Suppressor macrophage treated with lipopolysaccharide for 1 hour (primary cell): ENCODE results near the gene CCNB1IP1.
"Not testable (repeated sequence)": the region's sequence is repeated elsewhere in the genome, so short reads cannot be mapped to it uniquely, and the experiment has no call there.

Experiments used
- DNase-seq, 3 donors: peaks; one replicate each; pipeline ENCODE4 v3.0.0-alpha.2; 2020 to 2022

Gene CCNB1IP1

GRCh38 chr14:20332788-20333493 is at the start of gene CCNB1IP1:
TSS of gene CCNB1IP1 (minus strand) at chr14:20333279. CDS start at chr14:20316523, 16,756 bp downstream.
- DNase-seq = peak; percentile 57 to 68 (median 66)

- DNase-seq = no peak
Observed at GRCh38 chr14:20382526-20382925, 49.4 kb upstream of the CCNB1IP1 start.

GRCh38 chr14:20381341-20381740 is 48.3 kb upstream of the CCNB1IP1 start:
- no peak for DNase-seq

GRCh38 chr14:20380681-20381080 is 47.6 kb upstream of the CCNB1IP1 start:
- no peak for DNase-seq

- no peak for DNase-seq
Observed at GRCh38 chr14:20379743-20380142, 46.7 kb upstream of the CCNB1IP1 start.

- no peak for DNase-seq
Observed at GRCh38 chr14:20377171-20377570, 44.1 kb upstream of the CCNB1IP1 start.

- no peak for DNase-seq
Observed at GRCh38 chr14:20376071-20376588, 43.1 kb upstream of the CCNB1IP1 start.

GRCh38 chr14:20375471-20375870 is 42.4 kb upstream of the CCNB1IP1 start:
- no peak for DNase-seq

GRCh38 chr14:20372796-20373195 is 39.7 kb upstream of the CCNB1IP1 start:
- no peak for DNase-seq

GRCh38 chr14:20365928-20366327 is 32.8 kb upstream of the CCNB1IP1 start:
- DNase-seq = peak in 1 of 3 donors; percentile 16

GRCh38 chr14:20358474-20358873 is 25.4 kb upstream of the CCNB1IP1 start:
- DNase-seq = peak; percentile 59 to 69 (median 63)

- no peak for DNase-seq
Observed at GRCh38 chr14:20356422-20356821, 23.3 kb upstream of the CCNB1IP1 start.

- peak in 1 of 3 donors; percentile 13 for DNase-seq
Observed at GRCh38 chr14:20350860-20351259, 17.8 kb upstream of the CCNB1IP1 start.

GRCh38 chr14:20350282-20350681 is 17.2 kb upstream of the CCNB1IP1 start:
- DNase-seq = no peak

GRCh38 chr14:20347747-20348146 is 14.7 kb upstream of the CCNB1IP1 start:
- DNase-seq = no peak

- DNase-seq = no peak
Observed at GRCh38 chr14:20346713-20347112, 13.6 kb upstream of the CCNB1IP1 start.

- DNase-seq = no peak
Observed at GRCh38 chr14:20345366-20345765, 12.3 kb upstream of the CCNB1IP1 start.

- peak; percentile 17 to 56 (median 51) for DNase-seq
Observed at GRCh38 chr14:20343862-20344220, 10.8 kb upstream of the CCNB1IP1 start.

- DNase-seq = peak; percentile 99
Observed at GRCh38 chr14:20343092-20343861, 10.2 kb upstream of the CCNB1IP1 start, which contains the start of gene PARP2. TSS of gene PARP2 (plus strand) at chr14:20343635. CDS start at chr14:20343642, 7 bp downstream.

- DNase-seq = no peak
Observed at GRCh38 chr14:20341646-20342045, 8.6 kb upstream of the CCNB1IP1 start.

- not testable (repeated sequence) for DNase-seq
Observed at GRCh38 chr14:20341032-20341431, 8.0 kb upstream of the CCNB1IP1 start.

GRCh38 chr14:20334017-20334416 is 938 bp upstream of the CCNB1IP1 start:
- DNase-seq = no peak

- DNase-seq = no peak
Observed at GRCh38 chr14:20333494-20333841, 389 bp upstream of the CCNB1IP1 start.

- DNase-seq = no peak
Observed at GRCh38 chr14:20332431-20332787, 670 bp downstream of the CCNB1IP1 start.
